Measurements from ENCODE around the gene NT5DC1.

DNA sequence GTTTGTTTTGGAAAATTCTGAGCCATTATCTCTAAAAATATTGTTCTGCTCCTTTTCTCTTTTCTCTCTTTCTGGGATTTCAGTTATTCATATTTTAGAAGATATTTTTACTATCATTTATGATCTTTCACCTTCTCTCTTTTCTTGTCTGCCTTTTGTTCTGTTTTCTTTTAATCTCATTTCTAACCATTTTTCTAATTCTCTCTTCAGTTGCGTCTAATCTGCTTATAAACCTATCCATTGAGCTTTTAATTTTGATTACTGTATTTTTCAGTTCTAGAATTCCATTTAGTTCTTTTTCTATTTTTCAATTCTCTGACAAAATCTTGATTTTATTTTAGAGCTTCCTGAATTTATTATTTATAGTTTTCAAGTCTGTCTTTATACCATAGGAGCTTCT lies 67.5 kb downstream of the NT5DC1 start:
- TF ChIP-seq CTCF (IDR thresholded peaks at IDR 0.05; ENCODE audit: low read length) (no peak), EZH2 (optimal IDR thresholded peaks at IDR 0.05; ENCODE audit: low read depth, low read length) (no peak)
